Measurements from ENCODE around the gene STARD10.

STARD10 gene

DNA sequence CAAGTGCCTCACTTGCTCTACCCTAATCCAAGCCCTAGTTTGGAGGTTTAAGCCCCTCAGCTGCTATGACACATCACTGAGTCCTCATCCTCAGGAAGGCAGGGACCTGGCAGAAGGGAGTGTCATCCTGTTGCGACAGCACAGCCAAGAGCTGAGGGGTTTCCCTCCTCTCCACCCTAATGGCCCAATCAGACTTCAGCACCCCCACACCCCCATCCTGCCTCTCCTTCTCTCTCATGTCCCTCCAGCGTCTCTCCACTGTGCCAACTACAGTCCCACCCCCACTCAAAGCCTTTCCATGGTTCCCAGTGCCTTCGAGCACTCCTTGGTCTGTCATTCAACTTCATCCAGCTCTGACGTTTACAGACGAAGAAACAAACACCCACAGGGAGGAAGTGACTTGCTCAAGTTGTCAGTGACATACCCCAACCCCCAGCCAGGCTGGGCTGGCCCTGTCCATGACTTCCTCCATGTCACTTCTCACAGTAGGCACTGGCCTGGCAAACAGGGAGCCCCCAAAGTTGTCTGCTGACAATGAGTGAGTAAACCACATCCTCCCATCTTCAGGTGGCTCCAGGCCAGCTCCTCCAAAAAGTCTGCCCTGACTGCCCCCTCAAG lies 57.3 kb downstream of the STARD10 start:
- TF ChIP-seq, protein P1, sequence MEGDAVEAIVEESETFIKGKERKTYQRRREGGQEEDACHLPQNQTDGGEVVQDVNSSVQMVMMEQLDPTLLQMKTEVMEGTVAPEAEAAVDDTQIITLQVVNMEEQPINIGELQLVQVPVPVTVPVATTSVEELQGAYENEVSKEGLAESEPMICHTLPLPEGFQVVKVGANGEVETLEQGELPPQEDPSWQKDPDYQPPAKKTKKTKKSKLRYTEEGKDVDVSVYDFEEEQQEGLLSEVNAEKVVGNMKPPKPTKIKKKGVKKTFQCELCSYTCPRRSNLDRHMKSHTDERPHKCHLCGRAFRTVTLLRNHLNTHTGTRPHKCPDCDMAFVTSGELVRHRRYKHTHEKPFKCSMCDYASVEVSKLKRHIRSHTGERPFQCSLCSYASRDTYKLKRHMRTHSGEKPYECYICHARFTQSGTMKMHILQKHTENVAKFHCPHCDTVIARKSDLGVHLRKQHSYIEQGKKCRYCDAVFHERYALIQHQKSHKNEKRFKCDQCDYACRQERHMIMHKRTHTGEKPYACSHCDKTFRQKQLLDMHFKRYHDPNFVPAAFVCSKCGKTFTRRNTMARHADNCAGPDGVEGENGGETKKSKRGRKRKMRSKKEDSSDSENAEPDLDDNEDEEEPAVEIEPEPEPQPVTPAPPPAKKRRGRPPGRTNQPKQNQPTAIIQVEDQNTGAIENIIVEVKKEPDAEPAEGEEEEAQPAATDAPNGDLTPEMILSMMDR (IDR thresholded peaks at IDR 0.05; ENCODE audit: low read depth, low read length), result no peak
- in situ Hi-C loops (cut with HindIII; ENCODE audit: low sequenced_read_pairs), result no loop called here
- no peak for DNase-seq (ENCODE audit: low read depth, low spot score)
- no peak overlapping the region for H3K4me3 ChIP-seq (ENCODE audit: low read depth, low read length)

GRCh38 chr11:72735495-72736027 lies 58.3 kb downstream of the STARD10 start:
- in situ Hi-C loops (cut with HindIII; ENCODE audit: low sequenced_read_pairs), result no loop called here
- TF ChIP-seq, protein P1 (IDR thresholded peaks at IDR 0.05; ENCODE audit: low read depth, low read length), result no peak
- DNase-seq (ENCODE audit: low read depth, low spot score), result peak; percentile 44
- H3K4me3 ChIP-seq (ENCODE audit: low read depth, low read length), result no peak overlapping the region

GRCh38 chr11:72732329-72732728 lies 61.5 kb downstream of the STARD10 start:
- DNase-seq (ENCODE audit: low read depth, low spot score), result no peak
- in situ Hi-C loops (cut with HindIII; ENCODE audit: low sequenced_read_pairs), result no loop called here
- no peak overlapping the region for H3K4me3 ChIP-seq (ENCODE audit: low read depth, low read length)
- TF ChIP-seq, protein P1 (IDR thresholded peaks at IDR 0.05; ENCODE audit: low read depth, low read length), result no peak

- in situ Hi-C loops (cut with HindIII; ENCODE audit: low sequenced_read_pairs), result no loop called here
- TF ChIP-seq, protein P1 (IDR thresholded peaks at IDR 0.05; ENCODE audit: low read depth, low read length), result no peak
- DNase-seq (ENCODE audit: low read depth, low spot score), result no peak
- no peak overlapping the region for H3K4me3 ChIP-seq (ENCODE audit: low read depth, low read length)
Observed at GRCh38 chr11:72730737-72731136, 63.1 kb downstream of the STARD10 start.

DNA sequence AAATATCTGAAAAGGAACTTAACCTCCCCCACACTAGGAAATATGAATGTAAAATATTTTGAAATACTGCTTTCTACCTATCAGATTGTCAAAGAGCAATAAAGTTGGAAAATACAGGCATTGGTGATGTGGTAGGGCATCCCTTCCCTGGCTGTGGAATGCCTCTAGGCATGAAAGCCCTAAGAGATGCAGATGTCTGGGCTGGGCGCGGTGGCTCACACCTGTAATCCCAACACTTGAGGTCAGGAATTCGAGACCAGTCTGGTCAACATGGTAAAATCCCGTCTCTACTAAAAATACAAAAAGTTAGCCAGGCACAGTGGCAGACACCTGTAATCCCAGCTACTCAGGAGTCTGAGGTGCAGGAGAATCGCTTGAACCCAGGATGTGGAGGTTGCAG lies 63.6 kb downstream of the STARD10 start:
- TF ChIP-seq, protein P1 (IDR thresholded peaks at IDR 0.05; ENCODE audit: low read depth, low read length), result no peak
- in situ Hi-C loops (cut with HindIII; ENCODE audit: low sequenced_read_pairs), result no loop called here
- DNase-seq (ENCODE audit: low read depth, low spot score), result no peak
- H3K4me3 ChIP-seq (ENCODE audit: low read depth, low read length), result no peak overlapping the region

DNA sequence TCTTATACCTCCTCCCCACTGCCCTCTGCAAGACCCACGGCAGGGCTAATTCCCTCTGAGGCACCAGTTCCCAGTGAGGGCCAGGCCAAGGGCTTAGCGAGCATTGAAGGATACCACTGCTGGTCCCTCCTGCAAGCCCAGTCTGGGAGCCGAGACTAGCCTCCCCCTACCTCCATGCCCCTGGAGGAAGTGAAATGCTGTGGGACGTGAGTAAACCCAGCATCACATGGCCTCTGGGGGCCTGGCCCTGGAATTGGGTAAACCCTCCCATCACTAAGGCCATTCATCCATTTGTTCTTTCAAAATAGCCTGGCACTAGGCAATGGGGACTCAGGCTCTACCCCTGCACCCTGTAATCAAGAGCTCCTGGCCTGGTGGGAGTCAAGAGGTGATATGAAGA lies 66.3 kb downstream of the STARD10 start:
- H3K4me3 ChIP-seq (ENCODE audit: low read depth, low read length), result no peak overlapping the region
- TF ChIP-seq, protein P1 (IDR thresholded peaks at IDR 0.05; ENCODE audit: low read depth, low read length), result no peak
- no peak for DNase-seq (ENCODE audit: low read depth, low spot score)
- in situ Hi-C loops (cut with HindIII; ENCODE audit: low sequenced_read_pairs), result no loop called here

All from astrocyte of the spinal cord (primary cell).